Measurements from ENCODE around the gene STAC3.

Gene STAC3

DNA sequence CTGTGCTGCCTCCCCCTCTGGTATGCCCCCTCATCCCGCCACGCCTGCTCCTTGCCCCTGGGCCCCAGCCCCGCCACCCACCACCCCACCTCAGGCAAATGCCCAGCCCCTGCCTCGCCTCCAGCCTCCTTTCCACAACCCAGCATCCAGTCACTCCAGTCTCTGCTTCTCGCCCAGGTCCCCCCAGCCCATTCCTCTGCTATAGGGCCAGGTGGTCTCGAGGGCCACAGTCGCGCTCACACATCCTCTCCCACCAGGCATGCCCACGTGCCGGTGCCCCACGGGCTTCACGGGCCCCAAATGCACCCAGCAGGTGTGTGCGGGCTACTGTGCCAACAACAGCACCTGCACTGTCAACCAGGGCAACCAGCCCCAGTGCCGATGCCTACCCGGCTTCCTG is 40.5 kb downstream of the STAC3 start:
- DNase-seq: no peak

DNA sequence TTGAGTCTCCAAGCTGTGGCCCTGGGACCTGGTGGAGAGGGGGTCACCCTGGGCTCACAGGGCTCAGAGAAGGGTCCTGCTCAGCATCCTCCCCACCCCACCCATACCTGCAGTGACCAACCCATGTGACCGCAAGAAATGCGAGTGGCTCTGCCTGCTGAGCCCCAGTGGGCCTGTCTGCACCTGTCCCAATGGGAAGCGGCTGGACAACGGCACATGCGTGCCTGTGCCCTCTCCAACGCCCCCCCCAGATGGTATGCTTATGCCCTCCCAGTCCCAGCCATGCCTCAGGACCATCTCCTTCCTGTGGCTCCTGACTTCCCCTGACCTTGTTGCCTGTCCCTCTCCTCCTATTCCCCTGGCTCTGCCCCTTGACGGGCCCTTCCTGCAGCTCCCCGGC is 41.1 kb downstream of the STAC3 start:
- DNase-seq: no peak

DNA sequence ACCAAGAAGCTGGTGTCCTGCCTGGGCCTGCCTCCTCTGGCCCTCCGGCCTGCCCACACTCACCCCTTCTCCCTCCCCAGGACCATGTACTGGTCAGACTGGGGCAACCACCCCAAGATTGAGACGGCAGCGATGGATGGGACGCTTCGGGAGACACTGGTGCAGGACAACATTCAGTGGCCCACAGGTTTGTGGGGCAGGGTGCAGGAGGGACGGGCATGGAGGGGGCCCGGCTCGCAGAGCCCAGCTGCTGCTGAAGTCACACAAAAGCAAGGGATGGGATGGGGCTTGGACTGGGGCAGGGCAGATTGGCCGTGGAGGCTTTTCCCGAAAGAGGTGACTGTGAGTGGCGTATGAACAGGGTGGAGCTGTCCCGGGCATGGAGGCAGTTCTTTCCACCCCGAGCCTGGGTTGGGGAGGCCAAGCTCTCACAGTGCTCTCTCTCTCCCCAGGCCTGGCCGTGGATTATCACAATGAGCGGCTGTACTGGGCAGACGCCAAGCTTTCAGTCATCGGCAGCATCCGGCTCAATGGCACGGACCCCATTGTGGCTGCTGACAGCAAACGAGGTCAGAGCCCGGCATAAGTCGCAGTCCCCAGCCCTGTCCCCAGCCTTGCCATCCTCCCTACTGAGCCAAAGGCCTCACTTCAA is 42.2 kb downstream of the STAC3 start:
- no peak for DNase-seq

DNA sequence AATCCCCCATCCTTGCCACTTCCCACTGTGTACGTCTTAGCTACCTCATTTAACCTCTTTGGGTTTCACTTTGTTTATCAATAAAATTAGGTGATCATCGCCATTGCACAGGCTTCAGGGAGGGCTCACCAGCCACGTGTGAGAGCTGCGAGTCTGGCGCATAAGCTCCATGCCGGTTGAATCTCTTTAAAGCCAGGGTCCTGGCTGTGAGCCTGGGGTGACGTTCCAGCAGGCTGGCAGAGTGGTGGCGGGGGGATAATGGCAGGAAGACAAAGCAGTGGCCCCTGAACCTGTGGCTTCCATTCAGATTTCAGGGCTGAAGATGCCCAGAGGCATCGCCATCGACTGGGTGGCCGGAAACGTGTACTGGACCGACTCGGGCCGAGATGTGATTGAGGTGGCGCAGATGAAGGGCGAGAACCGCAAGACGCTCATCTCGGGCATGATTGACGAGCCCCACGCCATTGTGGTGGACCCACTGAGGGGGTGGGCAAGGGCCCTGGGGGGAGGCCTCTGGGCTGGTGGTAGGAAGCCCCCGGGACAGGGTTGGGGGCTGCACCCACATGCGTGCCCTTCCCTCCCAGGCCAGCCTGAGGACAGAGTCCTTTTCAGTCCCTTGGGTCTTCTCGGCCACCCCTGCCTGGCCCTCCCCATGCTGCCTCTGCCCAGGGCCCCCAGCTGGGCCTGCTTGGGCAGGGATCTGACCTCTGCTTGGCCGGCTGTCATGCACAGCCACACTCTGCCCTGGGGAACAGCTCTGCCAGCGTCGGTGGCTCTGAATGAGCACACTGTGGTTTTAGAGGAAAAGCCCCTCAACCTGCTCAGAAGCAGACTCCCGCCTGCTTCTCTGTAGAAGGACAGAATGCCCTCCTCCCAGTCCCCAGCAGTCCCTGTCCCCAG is 43.0 kb downstream of the STAC3 start:
- DNase-seq: no peak

DNA sequence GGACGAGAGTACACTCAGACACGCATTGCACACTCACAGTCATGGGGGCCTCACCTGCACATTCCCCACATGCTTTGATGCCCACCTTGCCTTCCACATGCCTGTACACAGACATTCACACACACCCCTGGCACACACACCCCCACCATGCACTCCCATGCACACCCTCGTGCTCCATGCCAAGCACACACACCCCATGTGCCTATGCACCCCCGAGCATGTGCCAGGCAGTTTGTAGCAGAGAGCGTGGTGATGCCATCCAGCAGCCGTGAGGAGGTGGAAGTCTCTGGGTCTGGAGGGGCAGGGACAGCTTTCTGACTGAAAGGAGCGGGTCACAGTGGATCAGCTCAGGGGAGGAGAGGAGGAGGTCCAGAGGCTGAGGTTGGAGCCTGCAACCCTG is 45.1 kb downstream of the STAC3 start:
- DNase-seq: no peak

DNA sequence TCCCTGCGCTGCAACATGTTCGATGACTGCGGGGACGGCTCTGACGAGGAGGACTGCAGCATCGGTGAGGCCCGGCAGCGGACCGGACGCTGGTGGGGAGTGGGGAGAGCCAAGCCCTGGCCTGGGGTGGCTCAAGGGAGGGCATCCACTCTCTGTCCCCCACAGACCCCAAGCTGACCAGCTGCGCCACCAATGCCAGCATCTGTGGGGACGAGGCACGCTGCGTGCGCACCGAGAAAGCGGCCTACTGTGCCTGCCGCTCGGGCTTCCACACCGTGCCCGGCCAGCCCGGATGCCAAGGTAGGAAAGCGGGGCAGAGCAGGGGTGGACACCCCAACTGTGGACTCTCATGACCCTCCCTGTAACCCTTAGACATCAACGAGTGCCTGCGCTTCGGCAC is 45.8 kb downstream of the STAC3 start:
- DNase-seq: no peak

DNA sequence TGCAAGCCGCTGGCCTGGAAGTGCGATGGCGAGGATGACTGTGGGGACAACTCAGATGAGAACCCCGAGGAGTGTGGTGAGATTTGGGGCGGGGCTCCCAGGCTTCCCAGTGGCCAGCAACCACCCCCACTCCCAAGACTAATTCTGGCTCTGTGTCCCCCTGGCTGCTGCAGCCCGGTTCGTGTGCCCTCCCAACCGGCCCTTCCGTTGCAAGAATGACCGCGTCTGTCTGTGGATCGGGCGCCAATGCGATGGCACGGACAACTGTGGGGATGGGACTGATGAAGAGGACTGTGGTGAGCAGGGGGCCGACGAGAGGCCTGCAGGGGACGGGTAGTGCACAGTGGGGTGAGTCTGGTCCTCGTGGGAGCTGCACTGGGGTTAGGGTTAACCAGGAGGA is 46.5 kb downstream of the STAC3 start:
- no peak for DNase-seq

DNA sequence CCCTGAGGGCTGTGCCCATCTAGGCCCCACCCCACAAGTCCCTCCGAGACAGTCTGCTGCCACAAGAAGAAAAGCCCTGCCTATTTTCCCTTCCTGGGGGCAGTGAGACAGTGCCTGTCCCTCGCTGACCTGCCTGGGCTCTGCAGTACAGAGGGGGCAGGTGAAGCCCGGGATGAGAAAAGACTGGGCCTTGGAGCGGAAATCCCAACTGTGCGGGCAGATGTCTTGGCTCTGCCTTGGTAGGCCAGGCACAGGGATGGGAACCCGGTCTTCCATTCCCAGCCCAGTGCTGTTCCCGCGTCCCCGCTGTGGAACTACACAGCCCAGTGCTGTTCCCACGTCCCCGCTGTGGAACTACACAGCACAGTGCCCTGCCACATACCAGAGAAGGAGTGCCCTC is 47.2 kb downstream of the STAC3 start:
- DNase-seq: no peak

DNA sequence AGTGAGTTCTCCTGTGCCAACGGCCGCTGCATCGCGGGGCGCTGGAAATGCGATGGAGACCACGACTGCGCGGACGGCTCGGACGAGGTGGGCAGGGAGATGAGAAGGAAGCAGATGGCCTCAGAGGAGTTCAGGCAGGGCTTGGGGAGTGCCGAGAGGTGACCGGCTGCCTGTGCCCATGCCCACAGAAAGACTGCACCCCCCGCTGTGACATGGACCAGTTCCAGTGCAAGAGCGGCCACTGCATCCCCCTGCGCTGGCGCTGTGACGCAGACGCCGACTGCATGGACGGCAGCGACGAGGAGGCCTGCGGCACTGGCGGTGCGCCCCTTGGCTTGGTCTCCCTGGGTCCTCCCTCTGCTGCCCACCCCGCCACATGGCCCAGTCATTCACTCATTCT is 47.8 kb downstream of the STAC3 start:
- DNase-seq: no peak

DNA sequence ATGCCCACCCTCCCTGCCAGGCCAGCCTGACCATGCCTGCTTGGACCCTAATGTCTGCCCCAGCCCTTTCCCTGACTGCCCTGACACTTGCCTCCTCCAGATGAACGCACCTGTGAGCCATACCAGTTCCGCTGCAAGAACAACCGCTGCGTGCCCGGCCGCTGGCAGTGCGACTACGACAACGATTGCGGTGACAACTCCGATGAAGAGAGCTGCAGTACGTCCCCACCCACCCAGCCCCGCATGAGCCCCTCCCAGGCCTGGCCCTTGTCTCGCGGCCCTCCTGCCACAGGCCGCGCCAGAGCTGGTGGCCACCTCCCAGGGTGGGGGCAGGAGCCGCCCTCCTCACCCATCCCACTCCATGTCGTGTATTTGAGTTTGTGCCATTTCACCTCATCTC is 48.7 kb downstream of the STAC3 start:
- DNase-seq: no peak

DNA sequence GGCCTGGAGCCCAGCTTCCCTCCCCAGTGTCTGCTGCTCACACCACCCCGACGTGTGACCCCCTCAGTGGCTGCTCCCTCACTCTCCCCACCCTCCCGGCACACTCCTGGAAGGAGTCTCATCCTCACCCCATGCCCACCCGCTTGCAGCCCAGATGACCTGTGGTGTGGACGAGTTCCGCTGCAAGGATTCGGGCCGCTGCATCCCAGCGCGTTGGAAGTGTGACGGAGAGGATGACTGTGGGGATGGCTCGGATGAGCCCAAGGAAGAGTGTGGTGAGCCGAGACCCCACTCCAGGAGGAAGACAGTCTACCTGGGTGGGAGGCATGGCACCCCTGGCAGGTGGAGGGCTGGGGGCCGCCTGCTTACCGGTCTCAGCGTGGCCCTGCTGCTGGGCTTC is 49.4 kb downstream of the STAC3 start:
- DNase-seq: no peak

DNA sequence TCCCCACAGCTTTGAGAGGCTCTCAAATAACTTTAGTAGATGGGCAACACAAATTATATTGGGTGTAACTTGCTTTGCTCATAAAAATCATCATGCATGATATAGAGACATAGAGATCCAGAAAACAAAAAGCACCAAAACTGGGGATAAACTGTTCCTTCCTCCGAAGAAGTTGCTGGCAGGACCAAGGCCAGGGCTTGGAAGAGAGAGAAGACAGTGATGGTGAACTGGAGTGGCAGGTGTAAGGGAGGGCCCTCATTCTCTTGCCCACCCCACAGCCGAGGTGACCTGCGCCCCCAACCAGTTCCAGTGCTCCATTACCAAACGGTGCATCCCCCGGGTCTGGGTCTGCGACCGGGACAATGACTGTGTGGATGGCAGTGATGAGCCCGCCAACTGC is 49.8 kb downstream of the STAC3 start:
- no peak for DNase-seq

DNA sequence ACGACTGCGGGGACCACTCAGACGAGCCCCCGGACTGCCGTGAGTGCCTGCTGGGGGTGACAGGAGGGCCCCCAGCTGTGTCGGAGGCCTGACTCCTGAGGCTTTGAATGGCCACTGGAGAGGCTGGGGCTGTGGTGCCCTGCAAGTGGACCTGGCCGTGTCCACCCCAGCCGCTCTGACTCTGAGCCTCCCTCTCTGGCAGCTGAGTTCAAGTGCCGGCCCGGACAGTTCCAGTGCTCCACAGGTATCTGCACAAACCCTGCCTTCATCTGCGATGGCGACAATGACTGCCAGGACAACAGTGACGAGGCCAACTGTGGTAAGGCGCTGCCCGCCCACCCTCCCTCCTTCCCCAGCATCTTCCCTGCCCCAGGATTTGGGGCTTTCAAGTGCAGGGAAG is 50.5 kb downstream of the STAC3 start:
- DNase-seq: no peak

DNA sequence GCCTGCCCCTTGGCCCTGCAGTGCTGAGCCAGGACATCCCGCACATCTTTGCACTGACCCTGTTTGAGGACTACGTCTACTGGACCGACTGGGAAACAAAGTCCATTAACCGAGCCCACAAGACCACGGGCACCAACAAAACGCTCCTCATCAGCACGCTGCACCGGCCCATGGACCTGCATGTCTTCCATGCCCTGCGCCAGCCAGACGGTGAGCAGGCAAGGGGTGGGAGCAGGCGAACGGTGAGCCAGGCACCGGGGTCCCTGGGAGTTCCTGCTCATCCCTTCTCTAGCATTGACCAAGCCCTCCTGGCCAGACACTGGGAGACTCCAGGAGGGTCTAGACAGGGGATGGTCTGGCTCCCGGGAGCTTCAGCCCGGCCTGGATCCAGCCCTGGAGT is 51.8 kb downstream of the STAC3 start:
- DNase-seq: no peak

DNA sequence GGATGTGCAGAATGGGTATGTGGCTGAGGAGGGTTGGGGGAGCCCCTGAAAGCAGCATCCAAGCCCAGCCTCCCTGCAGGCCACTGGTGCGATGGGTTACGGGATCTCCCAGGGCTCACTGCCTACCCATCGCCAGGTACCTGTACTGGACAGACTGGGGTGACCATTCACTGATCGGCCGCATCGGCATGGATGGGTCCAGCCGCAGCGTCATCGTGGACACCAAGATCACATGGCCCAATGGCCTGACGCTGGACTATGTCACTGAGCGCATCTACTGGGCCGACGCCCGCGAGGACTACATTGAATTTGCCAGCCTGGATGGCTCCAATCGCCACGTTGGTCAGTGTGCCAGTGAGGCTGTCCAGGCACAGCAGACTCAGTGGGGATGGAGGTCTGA is 52.7 kb downstream of the STAC3 start:
- no peak for DNase-seq

DNA sequence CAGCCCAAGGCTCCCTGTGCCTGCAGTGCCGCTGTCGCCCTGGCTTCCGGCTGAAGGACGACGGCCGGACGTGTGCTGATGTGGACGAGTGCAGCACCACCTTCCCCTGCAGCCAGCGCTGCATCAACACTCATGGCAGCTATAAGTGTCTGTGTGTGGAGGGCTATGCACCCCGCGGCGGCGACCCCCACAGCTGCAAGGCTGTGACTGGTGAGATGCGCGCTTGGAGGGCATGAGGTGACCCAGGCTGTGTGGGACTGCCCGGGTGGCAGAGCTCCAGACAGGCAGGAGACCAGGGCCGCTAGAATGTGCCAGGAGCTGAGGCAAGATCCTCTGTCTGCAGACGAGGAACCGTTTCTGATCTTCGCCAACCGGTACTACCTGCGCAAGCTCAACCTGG is 54.0 kb downstream of the STAC3 start:
- DNase-seq: no peak

DNA sequence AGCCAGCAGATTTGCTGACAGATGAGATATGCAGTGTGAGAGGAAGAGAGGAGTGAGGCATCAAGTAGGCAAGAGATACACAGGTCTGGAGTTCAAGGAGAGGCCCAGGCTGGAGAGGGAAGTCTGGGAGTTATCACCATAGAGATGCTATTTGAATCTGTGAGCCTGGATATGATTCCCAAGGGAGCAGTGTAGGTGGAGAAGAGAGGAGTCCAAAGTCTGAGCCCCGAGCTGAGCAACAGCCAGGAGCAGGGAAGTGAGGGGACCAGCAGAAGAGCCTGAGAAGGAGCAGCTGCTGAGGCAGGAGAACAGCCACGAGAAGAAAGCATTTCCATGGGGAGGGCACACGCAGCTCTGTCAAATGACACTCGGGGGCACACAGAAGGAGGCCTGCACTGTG is 54.5 kb downstream of the STAC3 start:
- DNase-seq: no peak

DNA sequence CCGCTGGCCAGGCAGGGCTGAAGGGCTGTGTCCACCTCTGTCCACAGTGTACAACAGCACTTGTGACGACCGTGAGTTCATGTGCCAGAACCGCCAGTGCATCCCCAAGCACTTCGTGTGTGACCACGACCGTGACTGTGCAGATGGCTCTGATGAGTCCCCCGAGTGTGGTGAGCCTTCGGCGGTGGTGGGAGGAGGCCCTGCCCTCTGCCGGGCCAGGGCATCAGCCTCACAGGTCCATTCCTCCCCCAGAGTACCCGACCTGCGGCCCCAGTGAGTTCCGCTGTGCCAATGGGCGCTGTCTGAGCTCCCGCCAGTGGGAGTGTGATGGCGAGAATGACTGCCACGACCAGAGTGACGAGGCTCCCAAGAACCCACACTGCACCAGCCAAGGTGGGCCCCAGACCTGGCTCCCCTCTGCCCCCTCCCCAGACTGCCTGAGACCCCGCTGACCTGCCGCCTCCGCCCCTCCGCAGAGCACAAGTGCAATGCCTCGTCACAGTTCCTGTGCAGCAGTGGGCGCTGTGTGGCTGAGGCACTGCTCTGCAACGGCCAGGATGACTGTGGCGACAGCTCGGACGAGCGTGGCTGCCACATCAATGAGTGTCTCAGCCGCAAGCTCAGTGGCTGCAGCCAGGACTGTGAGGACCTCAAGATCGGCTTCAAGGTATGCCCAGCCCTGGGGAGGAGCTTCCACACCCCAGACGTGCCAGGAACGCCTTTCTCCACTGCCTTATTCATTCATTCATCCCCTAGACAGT is 55.2 kb downstream of the STAC3 start:
- DNase-seq: no peak

DNA sequence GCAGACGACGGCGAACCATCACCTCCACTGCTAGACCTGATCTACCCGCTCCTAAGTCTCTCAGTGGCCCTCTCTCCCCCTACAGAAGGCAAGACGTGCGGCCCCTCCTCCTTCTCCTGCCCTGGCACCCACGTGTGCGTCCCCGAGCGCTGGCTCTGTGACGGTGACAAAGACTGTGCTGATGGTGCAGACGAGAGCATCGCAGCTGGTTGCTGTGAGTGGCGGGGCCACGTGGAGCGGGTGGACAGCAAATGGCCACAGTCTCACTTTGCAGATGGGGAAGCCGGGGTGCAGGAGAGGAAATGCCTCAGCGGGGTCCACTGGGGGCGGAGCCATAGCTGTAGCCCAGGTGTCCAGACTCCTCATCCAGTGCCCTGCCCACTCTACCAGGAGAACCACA is 55.8 kb downstream of the STAC3 start:
- no peak for DNase-seq

DNA sequence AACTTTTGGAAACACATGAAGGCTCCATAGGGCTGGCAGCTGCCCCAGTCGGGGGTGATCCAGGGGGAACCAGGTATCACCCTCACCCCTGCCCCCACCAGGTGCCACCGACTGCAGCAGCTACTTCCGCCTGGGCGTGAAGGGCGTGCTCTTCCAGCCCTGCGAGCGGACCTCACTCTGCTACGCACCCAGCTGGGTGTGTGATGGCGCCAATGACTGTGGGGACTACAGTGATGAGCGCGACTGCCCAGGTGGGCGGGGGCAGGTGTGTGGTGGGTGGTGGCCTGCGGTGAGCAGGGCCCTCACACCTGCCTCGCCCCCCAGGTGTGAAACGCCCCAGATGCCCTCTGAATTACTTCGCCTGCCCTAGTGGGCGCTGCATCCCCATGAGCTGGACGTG is 56.7 kb downstream of the STAC3 start:
- DNase-seq: no peak

DNA sequence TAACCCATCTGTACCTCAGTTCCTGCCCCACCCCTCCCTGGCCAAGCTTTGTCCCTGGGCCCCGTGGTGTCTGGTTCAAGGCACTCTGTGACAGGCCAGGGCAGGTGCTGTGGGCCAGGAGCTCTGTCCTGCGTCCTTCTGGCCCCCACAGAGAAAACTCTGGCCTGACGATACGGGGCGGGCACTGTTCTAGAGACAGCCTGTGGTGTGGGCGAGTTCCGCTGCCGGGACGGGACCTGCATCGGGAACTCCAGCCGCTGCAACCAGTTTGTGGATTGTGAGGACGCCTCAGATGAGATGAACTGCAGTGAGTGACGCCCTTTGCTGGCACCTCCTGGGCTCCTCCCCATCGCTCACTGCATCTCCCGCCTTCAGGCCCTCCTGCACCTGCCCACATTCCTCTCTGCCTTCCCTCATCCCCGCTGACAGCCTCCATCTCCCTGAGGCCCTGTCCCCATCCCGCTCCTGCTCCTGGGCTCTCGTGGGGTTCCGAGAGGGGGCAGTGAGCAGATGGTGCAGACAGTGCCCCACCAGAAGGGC is 57.2 kb downstream of the STAC3 start:
- peak; percentile 17 for DNase-seq

Data from NCI-H2171 (cell line).